Vagina (tissue), 2 donors: ENCODE data around the gene TMEM31. TPM values are rescaled to one million over a fixed set of nuclear protein-coding genes. Genes with fewer than 3 reads are reported as not detected.

Experiments used
- DNase-seq, 2 donors: peaks; one replicate each; pipeline ENCODE4 v3.0.0-alpha.2; 2017; ENCODE audit errors: extremely low spot score in 2 of 2
- H3K27ac ChIP-seq: fragments of 200-600 bp; sonication (generic); one replicate; pipeline ENCODE4 v1.5.1; 2019
- H3K27me3 ChIP-seq: fragments of 200-600 bp; sonication (generic); one replicate; pipeline ENCODE4 v1.5.1; 2019
- H3K36me3 ChIP-seq, 2 donors: fragments of 200-600 bp; sonication (generic); one replicate each; pipeline ENCODE4 v1.5.1; 2017 to 2019
- H3K4me1 ChIP-seq: fragments of 200-600 bp; sonication (generic); one replicate; pipeline ENCODE4 v1.5.1; 2019
- H3K4me3 ChIP-seq, 2 donors: fragments of 200-600 bp; sonication (generic); 1 replicate in 1 of 2; 2 replicates in 1 of 2; pipeline ENCODE4 v1.5.1; 2016 to 2019
- H3K9me3 ChIP-seq: fragments of 200-600 bp; sonication (generic); one replicate; pipeline ENCODE4 v1.5.1; 2019
- CTCF ChIP-seq, 3 experiments: fragments of 450-650 bp in 2 of 3; fragments of 200-600 bp in 1 of 3; sonication (generic) in 1 of 3; IDR thresholded peaks; one replicate each; pipeline ENCODE4 v1.5.1; 2017 to 2019; ENCODE audit warnings: antibody characterized with exemption in 3 of 3, mild to moderate bottlenecking in 2 of 3, moderate library complexity in 2 of 3
- POLR2A ChIP-seq, 2 donors: fragments of 450-650 bp; IDR thresholded peaks; one replicate each; pipeline ENCODE4 v1.6.1; 2017; ENCODE audit warnings: antibody characterized with exemption in 2 of 2, mild to moderate bottlenecking in 2 of 2, moderate library complexity in 2 of 2
- POLR2AphosphoS5 ChIP-seq, 2 donors: sonication (generic); formaldehyde crosslinking; IDR thresholded peaks; one replicate each; pipeline ENCODE4 v1.9.0; 2017; ENCODE audit warnings: antibody characterized with exemption in 2 of 2, mild to moderate bottlenecking in 2 of 2, low read depth in 1 of 2; ENCODE audit not compliant: insufficient read depth in 1 of 2
- intact Hi-C: fragments of 100-400 bp; cut with DNase I; formaldehyde crosslinking; loops from one replicate; pipeline ENCODE4 v1.15.1; 2023
- total RNA-seq: library from RNA; depleted of rRNA; stranded (reverse); fragments of >200 nt; gene quantifications from one replicate; pipeline ENCODE4 v1.2.3, GENCODE V29; 2016

TMEM31 gene
- not detected for total RNA-seq

DNA sequence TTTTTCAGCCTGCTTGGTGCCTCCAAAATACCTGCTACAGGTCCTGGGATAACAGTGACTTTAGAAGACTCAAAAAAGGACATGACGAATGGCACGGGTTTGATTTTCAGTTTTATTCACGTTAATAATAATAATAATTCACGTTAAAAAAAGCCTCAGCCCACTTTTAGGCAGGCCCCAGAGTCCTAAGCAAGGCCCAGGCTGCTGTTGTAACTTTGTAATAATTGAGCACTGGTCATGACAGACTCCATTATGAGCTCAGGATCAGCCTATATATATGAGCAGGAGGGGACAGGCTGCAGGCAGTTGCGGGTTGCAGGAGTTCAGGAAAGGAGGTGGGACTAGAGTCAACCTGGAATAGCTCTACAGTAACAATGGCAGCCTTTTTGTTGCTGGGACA is at the start of gene TMEM31:
Gene TMEM31 (plus strand): TSS at position 301 of the 400 bp plus-strand sequence. CDS start 1,350 bp downstream, outside the sequence.
- H3K36me3 ChIP-seq: no peaks in the 10 kb centered on the region
- intact Hi-C loops: no loop called here
- no peak within 1 kb of the TSS for H3K4me3 ChIP-seq
- H3K4me1 ChIP-seq: no peaks in the 10 kb centered on the region
- TF ChIP-seq CTCF (IDR thresholded peaks at IDR 0.05) (no peak), POLR2AphosphoS5 (IDR thresholded peaks at IDR 0.05; ENCODE audit: insufficient read depth in 1 of 2, low read depth in 1 of 2) (no peak), POLR2A (IDR thresholded peaks at IDR 0.05) (no peak)
- H3K27ac ChIP-seq: no peak within 1 kb of the TSS
- no peak for DNase-seq
- H3K27me3 ChIP-seq: no peaks in the 10 kb centered on the region
- no peaks in the 10 kb centered on the region for H3K9me3 ChIP-seq

- H3K27me3 ChIP-seq: no peaks in the 10 kb centered on the region
- intact Hi-C loops: no loop called here
- no peak overlapping the region for H3K4me3 ChIP-seq
- H3K36me3 ChIP-seq: no peaks in the 10 kb centered on the region
- no peak overlapping the region for H3K27ac ChIP-seq
- DNase-seq: no peak
- H3K4me1 ChIP-seq: no peaks in the 10 kb centered on the region
- no peak for TF ChIP-seq POLR2A (IDR thresholded peaks at IDR 0.05)
- no peak for TF ChIP-seq CTCF (IDR thresholded peaks at IDR 0.05)
- no peaks in the 10 kb centered on the region for H3K9me3 ChIP-seq
These were observed 46.5 kb upstream of the TMEM31 start for GRCh38 chrX:103663981-103664762.

DNA sequence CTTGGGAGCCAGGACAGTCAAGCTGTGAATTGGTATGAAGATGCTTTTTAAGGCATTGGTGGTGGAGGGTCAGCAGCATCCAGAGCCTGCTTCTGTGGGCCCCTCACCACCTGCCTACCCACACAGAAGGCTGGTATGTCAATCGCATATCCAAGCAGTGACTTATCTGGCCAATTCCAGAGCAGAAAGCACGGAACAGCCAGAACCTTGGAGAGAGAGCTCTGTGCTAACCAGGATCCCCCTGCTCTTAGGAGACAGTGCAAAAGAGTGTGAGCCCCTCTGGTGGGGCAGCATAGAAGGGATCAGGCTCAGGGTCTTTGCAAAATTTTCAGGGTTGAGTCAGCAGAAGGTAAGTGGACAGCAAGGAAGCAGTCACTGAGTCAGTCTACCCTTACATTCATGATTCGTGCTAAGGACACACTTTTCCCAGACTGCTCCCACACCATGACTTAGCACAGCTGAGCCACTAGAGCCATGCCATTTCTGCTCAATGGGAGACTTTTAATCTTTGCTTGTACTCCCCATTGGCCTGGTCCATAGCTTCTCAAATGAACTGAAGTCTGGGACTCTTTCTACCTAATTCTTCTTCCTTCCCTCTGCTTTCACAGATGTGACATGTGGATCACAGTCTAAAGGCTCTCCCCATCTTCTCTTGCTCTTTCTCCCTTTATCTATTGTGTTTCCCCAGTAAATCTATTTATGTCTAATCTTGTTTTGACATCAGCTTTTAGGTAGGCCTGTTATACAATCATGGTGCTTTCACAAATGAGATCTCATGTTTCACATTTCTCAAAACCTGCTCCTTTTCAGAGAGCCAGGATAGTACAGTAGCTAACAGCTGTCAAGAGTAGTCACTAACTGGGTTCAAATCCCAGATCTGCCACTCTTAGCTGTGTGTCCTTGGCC is 44.3 kb upstream of the TMEM31 start:
- H3K27ac ChIP-seq: no peak overlapping the region
- no peak for DNase-seq

GRCh38 chrX:103669745-103670144 is 41.0 kb upstream of the TMEM31 start:
- Histone ChIP-seq H3K4me1 (no peaks in the 10 kb centered on the region), H3K27ac (no peak overlapping the region), H3K36me3 (no peaks in the 10 kb centered on the region), H3K4me3 (no peak overlapping the region), H3K27me3 (no peaks in the 10 kb centered on the region), H3K9me3 (no peaks in the 10 kb centered on the region)
- no peak for DNase-seq
- intact Hi-C loops: loop anchor here (2.0 kb wide), 1 partner anchor 73 kb away; no protein-coding TSS in a partner anchor
- no peak for TF ChIP-seq CTCF (IDR thresholded peaks at IDR 0.05)
- TF ChIP-seq POLR2A (IDR thresholded peaks at IDR 0.05): no peak
- no peak for TF ChIP-seq POLR2AphosphoS5 (IDR thresholded peaks at IDR 0.05; ENCODE audit: insufficient read depth in 1 of 2, low read depth in 1 of 2)

More for the DNA sequence above, 44.3 kb upstream of the TMEM31 start:
- Histone ChIP-seq H3K9me3 (no peaks in the 10 kb centered on the region), H3K27me3 (no peaks in the 10 kb centered on the region), H3K4me3 (no peak overlapping the region), H3K36me3 (no peaks in the 10 kb centered on the region), H3K4me1 (no peaks in the 10 kb centered on the region)
- no peak for TF ChIP-seq CTCF (IDR thresholded peaks at IDR 0.05)
- no peak for TF ChIP-seq POLR2AphosphoS5 (IDR thresholded peaks at IDR 0.05; ENCODE audit: insufficient read depth in 1 of 2, low read depth in 1 of 2)
- TF ChIP-seq POLR2A (IDR thresholded peaks at IDR 0.05): no peak
- intact Hi-C loops: no loop called here
